Measurements from ENCODE around the gene SLC36A2.

Gene SLC36A2

GRCh38 chr5:151347369-151347768 lies at the start of gene SLC36A2:
SLC36A2 (minus strand) TSS chr5:151347559; CDS start chr5:151347460, 99 bp downstream.
- H3K4me3 ChIP-seq (replicated peaks; ENCODE audit: low read depth, low read length) = no peak within 1 kb of the TSS
- TF ChIP-seq CTCF (IDR thresholded peaks at IDR 0.05; ENCODE audit: low read depth, low read length, missing control alignments) = no peak
- no peak for DNase-seq (ENCODE audit: extremely low read depth, low read depth)

DNA sequence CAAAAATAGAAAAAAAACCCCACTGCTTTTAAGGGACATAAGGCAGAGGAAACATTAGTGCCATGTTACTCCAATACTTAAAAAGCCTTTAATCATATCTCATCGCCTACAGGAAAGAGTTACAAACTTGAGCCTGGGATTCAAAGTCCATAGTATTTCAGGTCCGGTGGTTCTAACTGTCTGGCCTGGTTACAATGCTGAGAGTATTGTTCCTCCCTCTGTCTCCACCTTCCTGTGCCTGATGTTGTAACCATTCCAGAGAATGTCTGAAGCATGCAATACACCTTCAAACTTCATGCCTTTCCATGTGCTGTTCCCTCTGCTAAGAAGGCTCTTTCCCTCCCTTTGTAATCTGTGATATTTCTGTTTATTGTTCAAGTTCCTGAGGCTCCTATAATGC lies 41.6 kb upstream of the SLC36A2 start:
- no peak overlapping the region for H3K4me3 ChIP-seq (replicated peaks; ENCODE audit: low read depth, low read length)
- no peak for DNase-seq (ENCODE audit: extremely low read depth, low read depth)
- TF ChIP-seq CTCF (IDR thresholded peaks at IDR 0.05; ENCODE audit: low read depth, low read length, missing control alignments) = no peak

- TF ChIP-seq CTCF (IDR thresholded peaks at IDR 0.05; ENCODE audit: low read depth, low read length, missing control alignments) = no peak
- DNase-seq (ENCODE audit: extremely low read depth, low read depth) = no peak
- H3K4me3 ChIP-seq (replicated peaks; ENCODE audit: low read depth, low read length) = no peak overlapping the region
These were observed 36.7 kb upstream of the SLC36A2 start for GRCh38 chr5:151384106-151384505.

DNA sequence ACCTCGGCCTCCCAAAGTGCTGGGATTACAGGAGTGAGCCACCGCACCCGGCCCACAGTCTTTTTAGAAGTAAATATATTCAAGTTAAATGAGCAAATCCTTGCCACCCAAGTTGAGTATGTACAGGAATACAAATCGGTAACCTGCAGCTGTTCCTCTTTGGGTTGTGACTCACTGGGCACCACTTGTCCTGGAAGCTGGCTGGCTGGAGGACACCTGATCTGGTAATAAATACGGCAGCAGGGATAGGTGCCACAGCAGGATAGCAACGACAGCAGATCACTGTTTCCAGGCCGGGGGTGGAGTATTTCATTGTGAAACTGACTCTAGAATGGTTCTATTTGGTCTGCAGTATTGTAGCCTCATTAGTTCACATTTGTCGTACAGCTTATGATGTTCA lies 35.7 kb upstream of the SLC36A2 start:
- no peak for TF ChIP-seq CTCF (IDR thresholded peaks at IDR 0.05; ENCODE audit: low read depth, low read length, missing control alignments)
- DNase-seq (ENCODE audit: extremely low read depth, low read depth) = no peak
- no peak overlapping the region for H3K4me3 ChIP-seq (replicated peaks; ENCODE audit: low read depth, low read length)

DNA sequence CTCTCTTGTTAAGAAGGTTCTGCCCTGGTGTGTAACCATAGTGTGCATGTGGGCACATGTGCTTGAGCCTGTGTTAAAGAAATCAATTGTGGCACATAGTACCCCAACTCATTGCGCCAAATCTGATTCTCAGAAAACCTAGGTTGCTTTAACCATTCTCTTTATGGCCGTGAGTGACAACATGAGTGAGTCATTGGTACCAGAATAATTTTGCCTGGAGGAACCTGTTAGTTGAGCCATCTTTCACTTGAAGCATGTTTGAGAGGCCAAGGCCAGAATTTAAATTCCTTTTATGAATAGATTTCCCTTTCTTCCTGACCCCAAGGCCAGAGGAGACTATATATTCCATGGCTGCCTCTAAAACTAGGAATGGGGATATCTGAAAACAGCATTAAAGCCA lies 35.2 kb upstream of the SLC36A2 start:
- H3K4me3 ChIP-seq (replicated peaks; ENCODE audit: low read depth, low read length) = no peak overlapping the region
- DNase-seq (ENCODE audit: extremely low read depth, low read depth) = no peak
- TF ChIP-seq CTCF (IDR thresholded peaks at IDR 0.05; ENCODE audit: low read depth, low read length, missing control alignments) = no peak

- no peak for DNase-seq (ENCODE audit: extremely low read depth, low read depth)
- no peak overlapping the region for H3K4me3 ChIP-seq (replicated peaks; ENCODE audit: low read depth, low read length)
These were observed 34.5 kb upstream of the SLC36A2 start for GRCh38 chr5:151381899-151382298.

More at GRCh38 chr5:151381899-151382298, 34.5 kb upstream of the SLC36A2 start:
- no peak for TF ChIP-seq CTCF (IDR thresholded peaks at IDR 0.05; ENCODE audit: low read depth, low read length, missing control alignments)

Measured in HFF-Myc (cell line).